T-helper 1 cell (primary cell): ENCODE measurements around the gene PRKN.
"Not testable (repeated sequence)": the region's sequence is repeated elsewhere in the genome, so short reads cannot be mapped to it uniquely, and the experiment has no call there.

Experiments used
- DNase-seq, 5 donors: peaks; one replicate each; pipeline ENCODE4 v3.0.0-alpha.2; 2012 to 2020

The PRKN gene

DNA sequence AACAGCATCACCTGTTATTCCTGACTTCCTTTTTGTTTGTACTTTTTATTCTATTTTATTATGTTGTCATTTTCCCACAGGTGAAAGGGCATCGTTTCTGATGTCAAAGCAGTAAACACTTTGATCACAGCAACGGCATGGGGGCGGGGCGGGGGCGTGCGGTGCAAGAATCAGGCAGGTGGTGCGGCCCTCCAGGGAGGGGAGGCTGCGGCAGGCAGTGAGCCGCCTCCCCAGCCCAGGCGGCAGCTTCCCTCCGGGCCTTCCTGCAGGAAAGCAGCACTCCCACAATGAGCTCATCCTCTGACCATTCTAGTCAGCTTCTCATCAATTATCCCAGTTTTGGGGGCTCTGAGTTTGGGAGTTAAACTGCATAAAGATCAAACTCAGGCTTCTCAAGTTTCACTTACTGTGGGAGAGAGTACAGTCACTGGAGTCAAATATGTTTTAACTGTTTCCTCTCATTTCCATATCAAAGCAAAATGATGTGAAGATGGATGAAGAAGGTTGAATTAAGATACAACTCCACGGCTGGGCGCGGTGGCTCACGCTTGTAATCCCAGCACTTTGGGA is 845.3 kb downstream of the PRKN start:
- DNase-seq = no peak

DNA sequence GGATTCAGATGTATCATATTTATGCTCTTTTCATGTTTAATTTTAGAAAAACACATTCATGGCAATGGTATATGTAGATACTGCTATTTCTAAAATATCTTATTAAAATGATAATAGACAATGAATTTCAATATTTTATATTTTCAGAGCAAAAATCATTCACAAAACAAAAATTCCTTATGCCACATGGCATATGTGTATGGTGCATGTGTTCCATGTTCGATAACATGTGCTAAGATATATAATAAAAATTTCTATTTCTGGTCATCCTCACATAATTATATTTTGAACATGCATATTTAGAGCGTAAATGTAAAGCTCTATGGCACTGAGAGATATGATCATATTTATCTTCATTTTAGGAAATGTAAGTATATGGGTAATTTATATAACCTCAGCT is 847.5 kb downstream of the PRKN start:
- DNase-seq = no peak

DNA sequence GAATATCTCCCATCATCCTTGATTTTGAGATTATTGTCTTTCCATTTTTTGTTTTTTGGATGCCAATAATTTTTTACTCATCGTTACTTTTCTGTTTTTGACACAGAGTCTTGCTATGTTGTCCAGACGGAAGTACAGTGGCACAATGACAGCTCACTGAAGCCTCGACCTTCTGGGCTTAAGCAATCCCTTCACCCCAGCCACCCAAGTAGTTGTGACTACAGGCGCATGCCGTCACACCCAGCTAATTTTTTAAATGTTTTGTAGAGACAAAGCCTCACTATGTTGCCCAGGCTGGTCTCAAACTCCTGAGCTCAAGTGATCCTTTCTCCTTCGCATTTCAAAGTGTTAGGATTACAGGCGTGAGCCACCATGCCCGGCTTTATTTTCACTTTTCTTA is 851.3 kb downstream of the PRKN start:
- DNase-seq = no peak

DNA sequence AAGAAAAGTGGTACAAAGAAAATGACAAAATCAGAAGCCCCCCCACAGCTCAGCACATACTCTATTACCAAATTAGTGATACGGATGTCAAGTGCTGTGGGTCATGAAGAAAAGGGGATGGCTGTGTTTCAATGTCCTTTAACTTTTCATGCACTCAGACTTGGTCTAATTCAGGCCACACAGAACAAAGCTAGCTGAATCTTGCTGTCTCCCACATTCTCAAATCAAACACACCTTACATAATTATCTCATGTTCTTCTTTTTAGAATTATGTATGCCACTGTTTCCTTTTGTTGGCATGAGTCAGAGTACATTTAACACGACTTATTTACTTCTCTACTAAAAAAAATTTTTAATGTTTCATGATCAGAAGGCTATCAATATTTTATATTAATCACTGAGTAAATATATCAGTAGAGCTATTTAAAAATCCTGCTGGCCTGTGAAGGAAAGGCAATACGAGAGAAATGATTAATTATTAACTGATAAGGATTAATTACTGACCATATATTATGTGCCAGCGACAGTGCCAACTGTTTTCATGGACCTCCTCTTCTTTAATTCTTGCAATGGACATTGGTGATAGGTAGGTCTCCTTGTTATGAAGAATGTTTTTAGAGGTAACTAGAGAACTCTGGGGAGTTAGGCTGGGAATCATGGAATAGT is 857.2 kb downstream of the PRKN start:
- DNase-seq = no peak

DNA sequence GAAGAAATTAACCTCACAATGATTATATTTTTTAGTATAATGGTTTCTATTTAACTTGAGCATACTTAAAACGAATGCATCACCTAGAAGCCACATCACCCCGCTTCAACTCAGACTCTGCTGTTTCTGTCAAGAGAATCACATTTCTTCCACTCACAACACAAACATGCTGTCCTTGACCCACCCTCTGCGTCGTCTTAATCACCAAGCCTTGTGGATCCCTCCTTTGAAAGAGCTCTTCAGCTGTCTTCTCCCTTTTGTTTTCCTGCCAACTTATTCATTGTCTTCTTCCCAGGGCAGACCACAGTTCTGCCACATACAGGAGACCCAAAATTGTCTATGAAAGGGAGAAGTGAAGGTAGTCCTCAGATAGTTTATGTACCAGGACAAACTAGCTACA is 858.1 kb downstream of the PRKN start:
- no peak for DNase-seq

DNA sequence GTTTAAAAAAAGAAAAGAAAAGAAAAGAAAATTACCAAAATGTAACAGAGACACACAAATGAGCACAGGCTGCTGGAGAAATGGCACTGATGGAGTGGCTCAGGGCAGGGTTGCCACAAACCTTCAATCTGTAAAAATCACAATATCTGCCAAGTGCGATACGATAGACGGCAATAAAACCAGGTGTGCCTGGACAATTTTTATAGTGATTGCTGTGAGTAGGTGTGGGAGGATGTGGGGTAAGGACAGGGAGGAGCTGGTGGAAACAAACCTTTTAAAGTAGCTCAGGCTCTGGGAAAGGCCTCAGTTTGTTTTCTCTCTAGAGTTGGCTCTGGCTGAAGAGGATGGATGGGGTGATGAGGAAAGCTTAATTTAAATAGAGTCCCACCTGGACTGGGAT is 861.0 kb downstream of the PRKN start:
- no peak for DNase-seq

DNA sequence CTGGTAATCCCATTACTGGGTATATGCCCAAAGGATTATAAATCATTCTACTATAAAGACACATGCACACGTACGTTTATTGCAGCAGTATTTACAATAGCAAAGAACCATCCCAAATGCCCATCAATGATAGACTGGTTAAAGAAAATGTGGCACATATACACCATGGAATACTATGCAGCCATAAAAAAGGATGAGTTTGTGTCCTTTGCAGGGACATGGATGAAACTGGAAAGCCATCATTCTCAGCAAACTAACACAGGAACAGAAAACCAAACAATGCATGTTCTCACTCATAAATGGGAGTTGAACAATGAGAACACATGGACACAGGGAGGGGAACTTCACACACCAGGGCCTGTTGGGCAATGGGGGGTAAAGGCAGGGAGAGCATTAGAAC is 866.5 kb downstream of the PRKN start:
- DNase-seq = not testable (repeated sequence)

DNA sequence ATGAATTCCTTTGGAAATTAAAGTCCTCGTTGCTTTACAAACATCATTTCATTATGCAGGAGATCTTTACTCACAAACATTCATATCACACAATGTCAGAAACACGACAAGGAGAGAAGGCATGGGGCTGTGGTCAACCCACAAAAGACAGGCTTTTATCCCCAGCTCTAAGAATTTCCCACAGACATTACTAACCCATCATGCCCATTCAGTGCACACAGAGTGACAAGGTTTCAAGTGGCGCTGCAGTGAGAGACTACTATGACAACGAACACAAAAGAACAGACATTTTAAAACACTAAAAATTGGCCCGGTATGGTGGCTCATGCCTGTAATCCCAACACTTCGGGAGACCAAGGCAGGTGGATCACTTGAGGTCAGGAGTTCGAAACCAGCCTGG is 873.9 kb downstream of the PRKN start:
- no peak for DNase-seq

DNA sequence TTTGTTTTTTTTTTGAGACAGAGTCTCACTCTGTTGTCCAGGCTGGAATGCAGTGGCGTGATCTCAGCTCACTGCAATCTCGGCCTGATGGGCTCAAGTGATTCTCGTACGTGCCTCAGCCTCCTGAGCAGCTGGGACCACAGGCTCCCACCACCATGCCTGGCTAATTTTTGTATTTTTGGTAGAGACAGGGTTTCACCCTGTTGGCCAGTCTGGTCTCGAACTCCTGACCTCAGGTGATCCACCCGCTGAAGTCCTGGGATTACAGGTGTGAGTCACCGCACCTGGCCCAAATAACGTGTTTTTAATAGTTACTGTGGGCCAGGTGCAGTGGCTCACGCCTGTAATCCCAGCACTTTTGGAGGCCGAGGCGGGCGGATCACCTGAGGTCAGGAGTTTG is 876.1 kb downstream of the PRKN start:
- not testable (repeated sequence) for DNase-seq

DNA sequence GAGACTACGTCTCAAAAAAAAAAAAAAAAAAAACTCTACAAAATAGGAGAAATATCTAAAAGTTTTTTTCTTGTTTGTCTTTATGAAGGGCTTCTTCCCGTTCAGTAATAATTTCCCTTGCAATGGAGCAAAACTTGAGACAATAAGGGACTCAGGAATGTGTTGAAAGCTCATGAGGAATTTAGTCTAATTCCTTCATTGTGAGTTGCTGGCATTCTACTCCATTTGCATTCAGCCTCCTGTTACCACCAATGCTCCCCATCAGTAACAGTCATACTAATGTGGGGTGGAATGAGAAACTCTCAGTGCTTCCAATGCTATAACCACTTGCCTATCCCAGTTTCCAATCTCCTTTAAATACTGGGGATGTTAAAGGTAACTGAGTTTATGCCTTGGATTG is 877.0 kb downstream of the PRKN start:
- no peak for DNase-seq

DNA sequence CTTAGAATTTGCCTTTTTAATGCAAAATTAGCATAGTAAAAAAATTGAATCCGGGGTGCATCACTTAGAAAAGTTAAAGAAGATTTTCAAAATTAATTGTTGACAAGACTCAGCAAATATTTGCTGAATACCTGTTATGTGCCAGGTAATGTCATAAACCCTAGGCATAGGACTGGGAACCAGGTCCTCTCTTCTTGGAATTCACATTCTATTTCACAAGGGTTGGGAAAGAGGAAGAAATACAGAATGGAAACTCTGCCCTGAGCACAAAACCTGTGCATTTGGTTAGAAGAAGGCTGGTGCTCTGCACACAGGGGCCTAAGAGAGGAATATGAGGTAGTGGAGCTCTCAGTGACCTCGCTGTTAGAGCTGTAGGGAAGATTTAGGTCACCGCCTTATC is 879.9 kb downstream of the PRKN start:
- DNase-seq = no peak

DNA sequence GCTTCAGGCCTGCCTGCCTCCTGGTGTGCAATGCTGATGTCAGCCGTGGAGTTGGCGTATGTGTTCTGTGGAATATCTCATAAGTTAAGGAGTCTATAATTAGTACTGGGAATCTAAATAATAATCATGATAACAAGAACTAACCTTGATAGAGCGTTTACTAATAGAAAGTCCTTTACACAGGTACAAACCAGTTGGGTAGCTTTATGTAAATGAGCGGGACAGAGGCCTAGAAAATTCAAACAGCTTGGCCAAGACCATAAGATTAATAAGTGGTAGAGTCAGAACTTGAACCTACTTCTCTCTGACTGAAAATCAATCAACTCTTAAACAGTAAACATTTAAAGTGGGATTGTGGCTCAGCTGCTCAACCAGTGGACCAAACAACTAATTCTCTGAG is 882.8 kb downstream of the PRKN start:
- DNase-seq = no peak

DNA sequence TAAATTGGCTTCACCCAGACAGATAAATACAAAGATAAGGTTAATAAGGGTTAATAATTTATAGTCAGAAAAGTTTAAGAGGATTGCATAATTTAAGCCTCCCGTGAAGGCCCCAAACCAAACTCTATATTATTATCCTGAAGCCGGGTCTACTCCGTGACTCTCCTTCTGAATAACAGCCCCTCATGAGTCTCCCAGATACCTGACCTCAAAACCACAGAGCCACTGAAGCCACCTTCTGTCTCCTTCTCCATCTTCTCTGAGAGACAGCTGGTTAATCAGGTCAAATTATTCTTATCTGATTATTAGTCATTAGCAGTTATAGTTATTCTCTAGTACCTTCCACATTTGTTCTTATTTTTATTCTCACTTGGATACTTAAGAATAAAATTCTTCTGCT is 884.5 kb downstream of the PRKN start:
- DNase-seq = no peak

DNA sequence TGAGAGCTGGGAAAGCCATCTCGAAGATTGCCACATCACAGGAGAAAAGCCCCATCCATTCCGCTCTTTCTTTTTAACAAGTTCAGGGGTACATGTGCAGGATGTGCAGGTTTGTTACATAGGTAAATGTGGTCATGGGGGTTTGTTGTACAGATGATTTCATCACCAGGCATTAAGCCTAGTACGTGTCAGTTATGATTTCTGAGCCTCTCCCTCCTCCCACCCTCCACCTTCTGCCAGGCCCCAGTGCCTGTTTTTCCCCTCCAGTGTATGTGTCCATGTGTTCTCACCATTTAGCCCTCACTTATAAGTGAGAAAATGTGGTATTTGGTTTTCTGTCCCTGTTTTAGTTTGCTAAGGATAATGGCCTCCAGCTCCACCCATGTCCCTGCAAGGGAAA is 887.2 kb downstream of the PRKN start:
- DNase-seq = no peak

DNA sequence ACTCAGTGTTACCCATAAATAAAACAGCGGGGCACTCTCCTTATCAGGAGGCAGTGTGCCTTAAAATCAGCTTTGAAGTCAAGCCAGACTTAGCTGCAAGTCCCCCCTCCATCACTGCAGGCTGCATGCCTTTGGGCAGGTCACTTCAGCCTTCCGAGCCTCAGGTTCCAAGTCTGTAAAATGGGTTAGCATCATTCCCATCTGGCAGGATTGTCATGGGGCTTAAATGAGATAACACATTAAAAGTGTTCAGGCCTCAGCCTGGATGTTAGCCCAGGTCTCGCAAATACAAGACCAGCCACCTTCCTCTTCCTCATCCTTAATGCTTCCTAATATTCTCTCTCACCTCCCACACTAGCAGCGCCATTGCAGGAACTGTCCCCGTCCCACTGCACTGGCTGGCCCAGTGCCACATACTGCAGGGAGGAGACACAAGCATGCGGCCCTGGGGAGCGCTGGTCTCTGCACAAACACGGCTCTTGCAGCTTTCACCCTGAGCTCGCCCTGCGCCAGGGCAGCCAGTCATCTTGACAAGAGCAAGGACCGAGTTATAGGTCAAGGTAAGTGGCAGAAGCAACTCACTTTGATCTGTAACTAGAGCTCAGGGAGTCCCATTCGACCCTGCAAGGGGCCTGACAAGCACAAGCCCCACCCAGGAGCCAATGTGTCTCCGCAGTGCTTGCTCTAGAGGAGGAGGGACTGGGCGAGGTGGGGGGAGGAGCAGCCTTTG is 889.1 kb downstream of the PRKN start:
- DNase-seq = no peak

DNA sequence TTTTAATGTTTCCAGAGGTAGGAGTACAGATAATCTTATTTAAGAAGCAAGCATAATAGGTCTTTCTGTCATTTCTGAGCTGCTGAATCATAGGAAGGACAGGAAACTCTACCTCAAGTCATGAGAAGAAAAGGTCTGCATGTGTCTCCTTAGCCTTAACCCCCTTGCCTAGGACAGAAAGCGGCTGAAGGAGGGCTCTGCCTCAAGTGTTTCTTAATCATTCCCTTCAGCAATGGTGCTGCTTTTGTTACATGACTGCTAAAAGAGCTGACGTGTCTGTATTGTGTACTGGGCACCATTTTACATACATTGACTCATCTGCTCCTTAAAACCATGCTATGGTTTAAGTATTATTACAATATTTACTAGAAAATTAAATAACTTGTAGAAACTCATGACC is 889.7 kb downstream of the PRKN start:
- no peak for DNase-seq

DNA sequence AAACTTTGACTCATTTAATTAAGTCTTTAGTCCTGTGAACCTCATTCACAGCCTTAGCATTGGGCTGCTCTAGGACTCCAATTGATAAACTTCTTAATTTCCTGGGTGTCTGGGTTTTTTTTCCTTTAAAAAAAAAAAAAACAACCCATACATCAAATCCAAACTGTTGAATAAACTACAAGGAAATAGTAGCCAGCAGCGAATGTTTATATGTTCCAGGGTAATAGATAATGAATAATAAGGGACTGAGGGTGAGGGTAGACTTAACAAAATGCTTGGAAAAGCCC is 890.2 kb downstream of the PRKN start:
- DNase-seq = no peak

DNA sequence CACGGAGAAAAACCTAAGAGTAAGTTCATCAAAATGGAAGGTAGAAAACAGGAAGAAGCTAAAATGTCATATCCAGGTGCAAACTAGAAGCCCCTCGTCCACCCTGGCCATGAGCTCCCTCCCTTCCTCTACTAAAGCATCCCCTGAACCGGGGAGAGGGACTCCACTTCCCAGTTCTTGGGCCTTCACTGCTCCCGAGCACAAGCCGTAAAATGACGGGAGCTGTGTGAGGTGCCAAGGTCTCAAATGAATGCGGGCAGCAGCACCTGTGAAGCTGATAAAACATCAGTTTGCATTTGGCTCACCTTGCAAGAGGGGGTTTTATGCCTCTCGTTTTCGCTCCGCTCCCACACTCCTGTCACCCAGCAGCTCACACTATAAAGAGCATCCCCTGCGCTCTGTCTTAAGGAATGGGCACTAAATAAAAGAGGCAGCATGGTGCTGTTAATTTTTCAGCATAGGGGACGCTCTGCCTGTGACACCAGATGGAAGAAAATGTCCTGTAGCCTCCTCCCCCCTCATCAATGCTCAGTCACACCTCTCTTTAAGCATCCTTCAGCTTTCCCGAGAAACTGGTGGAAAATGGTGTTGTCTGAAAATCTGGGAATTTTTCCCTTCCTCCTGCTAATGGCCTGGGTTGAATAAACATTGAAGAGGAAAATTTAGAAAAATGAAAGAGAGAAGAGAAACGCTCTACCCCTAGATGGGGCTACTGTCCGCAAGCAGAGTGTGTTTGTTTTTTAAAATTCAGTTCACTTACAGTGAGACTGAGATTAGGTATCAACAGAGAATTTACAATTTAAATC is 890.7 kb downstream of the PRKN start:
- no peak for DNase-seq

DNA sequence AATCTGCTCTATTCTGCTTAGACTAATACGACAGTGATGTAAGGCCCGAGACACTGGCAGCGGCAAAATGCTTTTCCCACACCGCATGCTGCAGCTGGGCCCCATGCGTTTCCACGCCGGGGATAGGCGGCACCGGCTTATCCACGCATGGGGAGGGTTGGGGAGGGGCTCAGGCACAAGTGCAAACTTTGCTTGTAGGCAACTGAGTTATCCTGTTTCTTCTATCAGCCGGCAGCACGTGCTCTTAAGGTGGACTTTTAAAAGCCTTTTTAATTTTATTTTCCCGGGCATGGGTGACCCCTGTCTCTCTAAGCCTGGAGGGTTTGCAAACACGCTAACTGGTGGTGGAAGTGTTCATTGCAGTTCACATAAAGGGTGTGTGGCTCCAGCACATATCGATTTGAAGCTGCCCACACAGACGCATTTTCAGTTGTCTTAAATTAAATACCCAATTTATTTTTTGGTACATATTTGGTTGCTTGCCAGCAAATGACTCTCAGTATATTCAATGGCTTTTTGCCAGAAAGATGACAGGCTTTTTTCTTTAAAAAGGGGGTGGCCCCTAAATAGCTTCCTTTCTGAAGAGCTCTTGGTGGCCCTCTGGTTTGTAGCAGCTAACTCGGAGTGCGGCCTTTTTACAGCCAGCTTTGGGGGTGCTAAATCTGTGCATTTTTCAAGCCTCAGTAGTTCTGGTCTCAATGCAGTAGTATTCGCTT is 891.9 kb downstream of the PRKN start:
- no peak for DNase-seq

DNA sequence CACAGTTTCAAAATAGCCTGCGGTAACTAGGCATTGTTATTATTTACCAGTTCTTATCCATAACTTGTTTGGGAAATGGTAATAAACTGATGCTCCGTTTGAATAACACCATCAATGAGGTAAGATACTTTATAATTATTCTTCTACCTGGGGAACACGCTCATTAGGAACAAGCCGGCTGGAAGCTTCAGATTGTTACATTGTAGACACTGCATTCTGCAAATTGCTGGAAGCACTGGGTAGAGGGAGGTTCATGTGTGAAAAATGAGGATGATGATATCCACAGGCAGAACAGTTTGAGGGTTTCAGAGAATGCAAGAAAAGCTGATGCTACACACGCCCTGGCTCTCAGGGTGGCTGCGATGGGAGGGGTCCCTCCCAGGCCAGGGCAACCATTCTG is 893.1 kb downstream of the PRKN start:
- no peak for DNase-seq

DNA sequence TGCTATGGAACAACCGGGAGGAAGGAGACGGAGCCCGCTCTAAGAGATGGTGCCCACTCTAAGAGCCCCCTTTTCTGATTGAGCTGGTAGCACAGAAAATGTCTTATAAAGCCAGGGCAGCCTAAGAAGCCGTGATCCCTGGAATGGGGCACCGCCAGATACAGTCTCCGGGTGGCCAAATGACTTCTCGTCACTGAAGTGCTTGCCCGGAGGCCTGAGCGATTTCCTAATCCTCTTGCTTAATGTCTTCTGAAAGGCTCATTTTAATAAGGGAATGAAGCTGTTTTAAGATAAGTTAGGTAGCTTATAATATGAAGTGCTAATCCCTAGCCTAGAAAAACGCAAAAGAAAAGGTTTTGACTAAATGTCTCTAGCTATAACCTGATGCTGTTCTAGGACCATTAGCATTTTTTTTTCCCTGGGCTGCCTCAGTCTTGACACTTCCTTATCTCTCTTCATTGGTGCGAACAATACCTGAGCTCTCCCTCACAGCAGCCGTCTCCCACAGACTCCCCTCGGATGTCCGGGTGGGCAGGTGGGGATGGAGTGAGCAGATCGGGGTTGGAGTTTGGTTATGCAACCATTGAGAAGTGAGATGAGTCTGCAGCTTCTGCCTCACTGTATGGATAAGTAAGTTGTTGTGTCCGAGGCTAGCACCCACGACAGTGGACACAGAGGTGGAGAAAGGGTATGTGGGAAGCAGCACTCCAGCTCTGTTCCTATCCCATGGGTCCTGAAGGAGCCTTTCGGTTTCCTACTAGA is 894.3 kb downstream of the PRKN start:
- no peak for DNase-seq

DNA sequence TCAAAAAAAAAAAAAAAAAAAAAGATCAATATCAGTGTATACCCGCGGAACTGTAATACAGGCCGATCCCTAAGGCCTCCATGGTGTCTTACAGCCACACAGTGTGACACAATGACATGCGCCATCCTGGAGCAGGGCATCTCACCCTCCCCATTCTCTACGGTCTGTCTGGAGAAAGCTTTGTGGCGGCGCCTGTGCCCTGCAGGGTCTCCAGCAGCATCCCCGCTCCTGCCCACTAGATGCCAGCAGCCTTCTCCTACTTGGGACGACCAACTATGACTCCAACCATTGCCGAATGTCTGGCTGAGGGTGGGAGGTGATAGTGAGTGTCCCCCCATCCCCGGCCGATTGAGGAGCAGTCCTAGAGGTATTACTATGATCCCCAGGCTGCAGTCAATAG is 894.9 kb downstream of the PRKN start:
- no peak for DNase-seq
